ENCODE results near the gene PCGF1. TPM values are rescaled to one million over a fixed set of nuclear protein-coding genes. Genes with fewer than 3 reads are reported as not detected.

The PCGF1 gene
- total and polyA plus RNA-seq, 2 of the 13 experiments (the other 11 are each of a cell fraction or from before 2014, with no cell fraction given): 20.4 to 22.6 TPM

- TF ChIP-seq PRDM10 (CRISPR knock-in tag; IDR thresholded peaks at IDR 0.05; ENCODE audit: low read depth): no peak
- TF ChIP-seq NFKBIZ (CRISPR knock-in tag; IDR thresholded peaks at IDR 0.05): 0 out of 2 replicates have a peak, but pooled peaks have one; percentile 25
- peak; percentile 24 for TF ChIP-seq PTBP1 (IDR thresholded peaks at IDR 0.05; ENCODE audit: low read depth, low read length, poor library complexity, severe bottlenecking)
- TF ChIP-seq RBFOX2 (IDR thresholded peaks at IDR 0.05; ENCODE audit: low read depth, low read length): peak; percentile 85
- peak; percentile 97 for TF ChIP-seq PATZ1 (CRISPR knock-in tag; IDR thresholded peaks at IDR 0.05)
- peak; percentile 71; the same call in 1 of the 2 replicates for TF ChIP-seq ZNF343 (CRISPR knock-in tag; IDR thresholded peaks at IDR 0.05)
- TF ChIP-seq ZNF883 (CRISPR knock-in tag; IDR thresholded peaks at IDR 0.05; ENCODE audit: not compliant biosample characterization): peak; percentile 84
- TF ChIP-seq, protein P1, sequence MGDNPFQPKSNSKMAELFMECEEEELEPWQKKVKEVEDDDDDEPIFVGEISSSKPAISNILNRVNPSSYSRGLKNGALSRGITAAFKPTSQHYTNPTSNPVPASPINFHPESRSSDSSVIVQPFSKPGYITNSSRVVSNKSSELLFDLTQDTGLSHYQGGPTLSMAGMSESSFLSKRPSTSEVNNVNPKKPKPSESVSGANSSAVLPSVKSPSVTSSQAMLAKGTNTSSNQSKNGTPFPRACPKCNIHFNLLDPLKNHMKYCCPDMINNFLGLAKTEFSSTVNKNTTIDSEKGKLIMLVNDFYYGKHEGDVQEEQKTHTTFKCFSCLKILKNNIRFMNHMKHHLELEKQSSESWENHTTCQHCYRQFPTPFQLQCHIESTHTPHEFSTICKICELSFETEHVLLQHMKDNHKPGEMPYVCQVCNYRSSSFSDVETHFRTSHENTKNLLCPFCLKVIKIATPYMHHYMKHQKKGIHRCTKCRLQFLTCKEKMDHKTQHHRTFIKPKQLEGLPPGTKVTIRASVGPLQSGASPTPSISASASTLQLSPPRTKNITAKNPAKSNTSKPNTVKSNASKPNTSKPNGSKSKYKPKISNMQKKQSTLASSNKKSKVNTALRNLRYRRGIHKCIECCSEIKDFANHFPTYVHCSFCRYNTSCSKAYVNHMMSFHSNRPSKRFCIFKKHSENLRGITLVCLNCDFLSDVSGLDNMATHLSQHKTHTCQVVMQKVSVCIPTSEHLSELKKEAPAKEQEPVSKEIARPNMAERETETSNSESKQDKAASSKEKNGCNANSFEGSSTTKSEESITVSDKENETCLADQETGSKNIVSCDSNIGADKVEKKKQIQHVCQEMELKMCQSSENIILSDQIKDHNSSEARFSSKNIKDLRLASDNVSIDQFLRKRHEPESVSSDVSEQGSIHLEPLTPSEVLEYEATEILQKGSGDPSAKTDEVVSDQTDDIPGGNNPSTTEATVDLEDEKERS (CRISPR knock-in tag; IDR thresholded peaks at IDR 0.05): peak; percentile 81
- no peak for TF ChIP-seq KMT2B (CRISPR knock-in tag; IDR thresholded peaks at IDR 0.05)
- TF ChIP-seq, protein P2, sequence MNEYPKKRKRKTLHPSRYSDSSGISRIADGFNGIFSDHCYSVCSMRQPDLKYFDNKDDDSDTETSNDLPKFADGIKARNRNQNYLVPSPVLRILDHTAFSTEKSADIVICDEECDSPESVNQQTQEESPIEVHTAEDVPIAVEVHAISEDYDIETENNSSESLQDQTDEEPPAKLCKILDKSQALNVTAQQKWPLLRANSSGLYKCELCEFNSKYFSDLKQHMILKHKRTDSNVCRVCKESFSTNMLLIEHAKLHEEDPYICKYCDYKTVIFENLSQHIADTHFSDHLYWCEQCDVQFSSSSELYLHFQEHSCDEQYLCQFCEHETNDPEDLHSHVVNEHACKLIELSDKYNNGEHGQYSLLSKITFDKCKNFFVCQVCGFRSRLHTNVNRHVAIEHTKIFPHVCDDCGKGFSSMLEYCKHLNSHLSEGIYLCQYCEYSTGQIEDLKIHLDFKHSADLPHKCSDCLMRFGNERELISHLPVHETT (CRISPR knock-in tag; conservative IDR thresholded peaks at IDR 0.05): no peak
- TF ChIP-seq TFAP4 (IDR thresholded peaks at IDR 0.05; ENCODE audit: borderline replicate concordance, low read depth): peak; percentile 65; the same call in 1 of the 2 replicates
- peak; percentile 30; the same call in 1 of the 2 replicates for TF ChIP-seq HNF4G (IDR thresholded peaks at IDR 0.05; ENCODE audit: borderline replicate concordance, low read depth, low read length)
- TF ChIP-seq HNF4G (CRISPR knock-in tag; IDR thresholded peaks at IDR 0.05; ENCODE audit: borderline replicate concordance, low read depth): peak; percentile 28; the same call in 1 of the 2 replicates
- peak; percentile 71 for TF ChIP-seq ZNF232 (CRISPR knock-in tag; IDR thresholded peaks at IDR 0.05; ENCODE audit: borderline replicate concordance)
Measured at GRCh38 chr2:74457549-74458131, 49.9 kb downstream of the PCGF1 start (continued).
